RCC 7860 (cell line): ENCODE results near the gene DHX57.

Source experiments
- DNase-seq: peaks from one replicate; pipeline ENCODE4 v3.0.0-alpha.2; 2015; ENCODE audit warnings: low spot score
- FAIRE-seq: peaks from 2 replicates; lab custom pipeline; 2012; peaks lifted over from hg19 to GRCh38; lab: Jason Lieb, UNC

The DHX57 gene, protein sequence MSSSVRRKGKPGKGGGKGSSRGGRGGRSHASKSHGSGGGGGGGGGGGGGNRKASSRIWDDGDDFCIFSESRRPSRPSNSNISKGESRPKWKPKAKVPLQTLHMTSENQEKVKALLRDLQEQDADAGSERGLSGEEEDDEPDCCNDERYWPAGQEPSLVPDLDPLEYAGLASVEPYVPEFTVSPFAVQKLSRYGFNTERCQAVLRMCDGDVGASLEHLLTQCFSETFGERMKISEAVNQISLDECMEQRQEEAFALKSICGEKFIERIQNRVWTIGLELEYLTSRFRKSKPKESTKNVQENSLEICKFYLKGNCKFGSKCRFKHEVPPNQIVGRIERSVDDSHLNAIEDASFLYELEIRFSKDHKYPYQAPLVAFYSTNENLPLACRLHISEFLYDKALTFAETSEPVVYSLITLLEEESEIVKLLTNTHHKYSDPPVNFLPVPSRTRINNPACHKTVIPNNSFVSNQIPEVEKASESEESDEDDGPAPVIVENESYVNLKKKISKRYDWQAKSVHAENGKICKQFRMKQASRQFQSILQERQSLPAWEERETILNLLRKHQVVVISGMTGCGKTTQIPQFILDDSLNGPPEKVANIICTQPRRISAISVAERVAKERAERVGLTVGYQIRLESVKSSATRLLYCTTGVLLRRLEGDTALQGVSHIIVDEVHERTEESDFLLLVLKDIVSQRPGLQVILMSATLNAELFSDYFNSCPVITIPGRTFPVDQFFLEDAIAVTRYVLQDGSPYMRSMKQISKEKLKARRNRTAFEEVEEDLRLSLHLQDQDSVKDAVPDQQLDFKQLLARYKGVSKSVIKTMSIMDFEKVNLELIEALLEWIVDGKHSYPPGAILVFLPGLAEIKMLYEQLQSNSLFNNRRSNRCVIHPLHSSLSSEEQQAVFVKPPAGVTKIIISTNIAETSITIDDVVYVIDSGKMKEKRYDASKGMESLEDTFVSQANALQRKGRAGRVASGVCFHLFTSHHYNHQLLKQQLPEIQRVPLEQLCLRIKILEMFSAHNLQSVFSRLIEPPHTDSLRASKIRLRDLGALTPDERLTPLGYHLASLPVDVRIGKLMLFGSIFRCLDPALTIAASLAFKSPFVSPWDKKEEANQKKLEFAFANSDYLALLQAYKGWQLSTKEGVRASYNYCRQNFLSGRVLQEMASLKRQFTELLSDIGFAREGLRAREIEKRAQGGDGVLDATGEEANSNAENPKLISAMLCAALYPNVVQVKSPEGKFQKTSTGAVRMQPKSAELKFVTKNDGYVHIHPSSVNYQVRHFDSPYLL (N-terminal part only)

DNA sequence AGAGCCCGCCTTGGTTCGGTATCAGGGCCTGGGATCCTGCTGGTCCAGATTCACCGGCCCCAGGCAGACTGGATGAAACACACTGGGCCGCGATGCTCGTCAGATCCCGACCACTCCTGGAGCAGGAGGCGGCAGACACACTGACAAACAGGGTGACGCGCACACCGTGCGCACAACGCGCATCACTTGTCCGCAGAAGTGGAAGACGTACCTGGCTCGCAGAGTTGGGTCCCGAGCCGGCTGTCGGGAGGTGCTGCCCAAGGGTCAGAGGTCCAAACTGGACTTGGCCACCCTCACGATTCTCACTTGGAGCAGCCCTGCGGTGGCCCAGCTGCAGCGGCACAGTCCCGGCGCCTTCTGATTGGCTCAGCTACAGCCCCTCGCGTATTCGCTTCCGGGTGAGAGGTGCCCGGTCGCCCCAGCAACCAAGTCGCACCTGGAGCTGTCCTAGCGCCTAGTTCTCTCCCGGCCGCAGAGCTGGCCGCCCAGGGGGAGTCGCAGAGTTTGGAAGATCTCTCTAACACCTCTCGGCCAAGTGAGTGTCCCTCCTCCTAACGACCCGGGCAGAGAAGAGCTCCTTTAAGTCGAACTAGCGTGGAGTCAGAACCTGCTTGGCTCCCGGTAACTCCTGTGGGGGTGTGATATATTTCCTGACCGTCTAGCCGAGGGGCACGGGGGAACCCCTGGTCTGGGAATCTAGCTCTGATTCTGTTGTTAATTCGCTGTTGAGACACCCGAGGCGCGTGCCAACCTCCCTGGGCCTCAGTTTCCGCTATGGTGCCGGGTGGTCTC lies at the start of gene DHX57, which contains the start of gene MORN2:
DHX57 (minus strand) TSS at position 359 of the 792 bp plus-strand sequence. CDS start 7,529 bp downstream, outside the sequence.
MORN2 (plus strand) TSS at position 401 of the 792 bp plus-strand sequence.
- peak; percentile 67 for DNase-seq
- FAIRE-seq = no peak

DNA sequence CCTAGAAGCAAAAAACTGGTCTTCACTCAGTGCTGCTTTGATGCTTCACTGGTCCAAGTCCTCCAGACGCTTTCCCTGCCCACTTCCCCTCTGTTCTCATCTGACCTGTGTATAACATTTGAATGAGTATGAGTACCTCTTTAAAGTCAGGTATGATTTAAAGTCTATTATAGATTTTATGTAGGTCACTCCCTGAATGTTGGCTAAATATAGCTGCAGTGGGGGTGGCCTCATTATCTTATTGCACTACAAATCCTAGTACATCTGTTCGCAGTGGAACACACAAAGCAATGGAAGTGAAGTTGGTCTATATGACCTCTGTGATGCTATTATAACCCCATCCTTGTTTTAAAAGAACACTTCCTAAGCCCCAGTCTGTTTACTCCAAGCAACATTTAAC lies 47.2 kb upstream of the DHX57 start:
- FAIRE-seq = no peak

DNA sequence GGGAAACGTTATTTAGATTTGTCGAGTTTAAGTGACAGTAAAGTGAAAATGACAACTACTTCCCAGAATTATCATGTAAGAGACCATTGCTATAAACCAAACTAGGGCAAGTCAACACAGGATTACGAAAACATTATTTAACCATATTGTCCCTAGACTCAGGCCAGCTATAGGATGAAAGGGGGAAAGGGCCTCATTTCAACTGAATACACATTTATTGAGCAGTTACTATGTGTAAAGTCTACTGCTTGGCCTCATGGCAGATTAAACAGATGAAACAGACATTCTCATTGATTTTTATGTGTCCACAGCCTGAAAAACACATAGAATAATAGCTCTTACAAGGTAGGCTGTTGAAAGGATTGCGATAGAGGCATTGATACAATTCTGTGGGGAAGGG lies 46.7 kb upstream of the DHX57 start:
- DNase-seq = no peak
- FAIRE-seq = no peak

More for the DNA sequence above, 47.2 kb upstream of the DHX57 start:
- DNase-seq = no peak

DNA sequence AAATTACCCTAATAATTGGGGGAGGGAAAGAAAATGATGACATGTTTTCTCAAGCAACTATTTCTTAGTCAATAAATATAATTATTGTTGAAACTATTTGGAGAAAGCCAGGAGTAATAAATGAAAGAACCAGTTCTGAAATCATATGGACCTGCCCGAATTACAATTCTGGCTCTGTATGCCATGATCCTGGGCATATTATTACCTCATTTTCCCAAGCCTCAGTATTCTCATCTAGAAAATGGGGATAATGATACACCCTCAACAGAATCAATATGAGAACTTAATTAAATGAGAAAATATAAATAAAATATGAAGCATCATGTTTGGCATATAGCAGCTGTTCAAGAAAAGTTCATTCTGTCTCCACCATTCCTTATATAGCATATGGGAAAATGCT lies 36.9 kb upstream of the DHX57 start:
- no peak for DNase-seq
- no peak for FAIRE-seq

DNA sequence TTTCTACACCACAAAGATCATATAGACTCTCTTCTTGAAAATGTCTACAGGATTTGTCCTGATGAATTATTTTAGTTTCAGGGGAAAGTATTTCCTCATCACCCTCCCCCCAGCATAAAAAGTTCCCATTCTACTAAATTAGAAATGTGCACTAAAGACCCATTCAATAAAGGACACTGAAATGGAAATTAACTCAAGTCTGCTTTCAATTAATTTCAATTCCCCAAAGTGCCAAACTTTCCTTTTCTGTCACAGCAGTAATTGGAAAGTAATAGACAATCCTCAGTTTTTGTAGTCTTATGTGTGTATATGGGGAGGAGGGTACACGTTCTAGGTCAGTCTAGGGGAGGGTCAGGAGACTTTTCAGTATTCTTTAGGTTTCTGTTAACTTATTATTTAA lies 35.5 kb upstream of the DHX57 start:
- DNase-seq (no peak), FAIRE-seq (no peak)

DNA sequence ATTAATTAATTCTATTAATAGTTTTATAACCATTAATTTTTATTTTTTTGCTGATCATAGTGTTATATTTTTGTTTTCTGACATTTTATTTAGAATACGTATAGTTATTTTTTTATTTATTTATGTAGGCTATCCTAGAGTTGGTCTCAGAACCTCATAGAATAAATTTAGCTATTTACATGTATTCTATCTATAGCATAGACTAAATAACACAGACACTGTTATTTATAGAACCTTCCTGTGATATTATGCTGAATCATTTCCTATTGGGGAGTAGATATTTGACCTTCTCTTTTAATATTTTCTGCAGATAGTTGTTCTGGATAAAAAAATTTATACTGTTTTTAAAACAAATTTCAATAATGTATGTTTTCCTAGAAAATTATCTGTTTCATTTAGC lies 34.1 kb upstream of the DHX57 start:
- FAIRE-seq (no peak), DNase-seq (no peak)

DNA sequence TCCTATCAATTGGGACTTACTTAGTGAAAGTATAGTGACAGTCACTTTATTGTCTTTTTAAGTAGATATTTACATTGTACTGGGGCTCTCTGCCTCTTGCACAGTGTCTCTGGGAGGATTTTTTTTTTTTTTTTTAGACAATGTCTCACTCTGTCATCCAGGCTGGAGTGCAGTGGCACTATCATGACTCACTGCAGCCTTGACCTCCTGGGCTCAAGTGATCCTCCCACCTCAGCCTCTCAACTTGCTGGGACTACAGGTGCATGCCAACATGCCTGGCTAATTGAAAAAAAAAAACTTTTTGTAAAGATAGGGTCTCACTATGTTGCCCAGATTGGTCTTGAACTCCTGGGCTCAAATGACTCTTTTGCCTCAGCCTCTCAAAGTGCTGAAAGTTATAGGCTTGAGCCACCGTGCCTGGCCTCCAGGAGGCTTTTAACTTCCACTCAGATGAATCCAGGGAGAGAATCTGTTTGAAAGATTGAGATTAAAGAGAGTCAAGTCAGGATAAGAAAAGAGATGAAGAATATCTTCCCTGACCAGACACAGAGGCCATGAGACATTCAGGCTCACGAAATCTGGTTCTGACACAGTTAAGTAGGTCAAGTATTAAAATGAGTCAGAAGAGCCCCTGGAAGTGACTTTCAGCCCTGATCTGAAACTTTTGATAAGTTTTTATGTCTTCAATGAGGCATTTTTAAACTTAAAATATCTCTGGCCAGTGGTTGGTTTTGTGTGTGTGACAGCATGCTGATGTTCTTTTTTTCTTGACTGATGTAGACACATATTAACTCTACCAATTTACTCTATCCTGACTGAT lies 32.2 kb upstream of the DHX57 start:
- FAIRE-seq = no peak
- DNase-seq = no peak

DNA sequence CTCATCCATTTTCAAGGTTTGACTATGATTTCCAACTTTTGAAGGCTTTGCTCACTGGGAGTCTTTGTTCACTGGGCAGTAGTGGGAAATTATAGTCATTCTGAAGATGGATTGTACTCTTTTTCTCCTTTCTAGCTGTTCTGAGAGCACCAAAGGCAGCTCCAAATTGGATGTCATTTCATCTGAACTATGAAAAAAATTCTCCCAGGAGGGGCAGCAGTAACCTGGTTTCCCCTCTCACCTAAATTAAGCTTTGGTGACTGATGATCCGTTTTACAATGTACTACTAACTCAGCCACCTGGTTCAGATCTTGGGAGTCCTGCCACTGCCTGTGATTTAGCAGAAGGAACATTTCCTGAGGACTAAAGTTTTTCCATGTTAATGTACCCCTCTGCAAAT lies 31.5 kb upstream of the DHX57 start:
- DNase-seq = no peak
- FAIRE-seq = no peak

GRCh38 chr2:38905251-38905650 lies 29.5 kb upstream of the DHX57 start:
- no peak for FAIRE-seq
- DNase-seq = no peak

DNA sequence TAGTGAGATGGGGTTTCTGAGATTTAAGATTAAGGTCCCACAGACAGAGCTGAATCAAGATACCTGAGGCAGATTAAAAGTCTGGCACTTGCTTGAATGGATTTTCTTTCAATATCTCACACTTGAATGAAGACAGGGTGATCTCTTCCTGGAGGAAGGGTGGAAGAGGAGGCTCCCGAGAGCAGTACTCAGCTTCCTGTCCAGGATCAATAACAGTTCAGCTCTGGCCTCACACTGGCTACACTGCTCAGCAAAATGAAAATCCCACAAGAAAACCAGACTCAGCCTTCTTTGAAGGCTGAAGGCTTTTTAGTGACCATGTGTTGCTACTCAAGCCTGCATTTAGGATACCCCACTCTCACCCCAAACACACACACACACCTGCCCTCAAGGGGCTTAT lies 25.0 kb upstream of the DHX57 start:
- DNase-seq (no peak), FAIRE-seq (no peak)

- DNase-seq (no peak), FAIRE-seq (no peak)
Observed at GRCh38 chr2:38898256-38898655, 22.5 kb upstream of the DHX57 start.

DNA sequence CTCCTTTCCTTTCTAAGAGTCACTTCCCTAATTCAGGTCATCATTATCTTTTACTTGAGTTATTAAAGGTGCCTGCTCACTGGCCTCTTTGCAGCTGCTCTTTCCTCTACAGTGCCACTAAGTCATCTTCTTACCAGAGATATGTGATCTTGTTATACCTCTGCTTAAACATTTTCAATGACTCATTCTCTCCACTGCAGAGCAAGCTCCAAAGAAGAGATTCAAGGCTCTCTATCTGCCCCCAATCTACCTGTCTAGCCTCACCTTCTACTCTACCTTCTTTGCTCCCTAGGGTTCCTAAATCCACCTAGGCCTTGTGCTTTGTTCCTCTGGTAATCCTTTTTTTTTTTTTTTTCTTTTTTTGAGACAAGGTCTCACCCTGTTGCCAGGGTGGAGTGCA lies 17.1 kb upstream of the DHX57 start:
- FAIRE-seq (no peak), DNase-seq (no peak)

GRCh38 chr2:38889575-38889974 lies 13.8 kb upstream of the DHX57 start, which contains the start of gene ARHGEF33:
ARHGEF33 (plus strand) TSS chr2:38889875; CDS start chr2:38919448, 29,573 bp downstream.
- DNase-seq (no peak), FAIRE-seq (no peak)

- DNase-seq (no peak), FAIRE-seq (no peak)
Observed at GRCh38 chr2:38889045-38889444, 13.3 kb upstream of the DHX57 start.

DNA sequence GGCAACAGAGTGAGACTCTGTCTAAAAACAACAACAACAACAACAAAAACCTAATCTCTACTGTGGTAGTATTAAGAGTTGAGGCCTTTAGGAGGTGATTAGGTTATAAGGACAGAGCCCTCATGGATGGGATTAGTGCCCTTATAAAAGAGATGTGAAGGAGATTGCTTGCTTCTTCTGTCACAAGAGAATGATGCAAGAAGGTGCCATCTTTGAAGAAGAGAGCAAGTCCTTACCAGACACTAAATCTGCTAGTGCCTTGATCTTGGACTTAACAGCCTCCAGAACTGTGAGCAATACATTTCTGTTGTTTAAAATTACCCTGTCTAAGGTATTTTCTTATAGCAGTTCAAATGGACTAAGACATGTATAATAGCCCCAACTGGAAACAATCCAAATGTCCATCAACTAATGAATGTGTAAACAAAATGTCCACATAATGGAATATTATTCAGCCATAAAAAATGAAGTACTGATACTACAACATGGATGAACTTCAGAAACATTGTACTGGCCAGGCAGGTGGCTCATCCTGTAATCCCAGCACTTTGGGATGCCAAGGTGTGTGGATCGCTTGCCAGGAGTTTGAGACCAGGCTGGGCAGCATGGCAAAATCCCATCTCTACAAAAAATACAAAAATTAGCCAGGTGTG lies 12.3 kb upstream of the DHX57 start:
- DNase-seq (no peak), FAIRE-seq (no peak)

- no peak for DNase-seq
- no peak for FAIRE-seq
Observed at GRCh38 chr2:38887347-38887746, 11.6 kb upstream of the DHX57 start.

GRCh38 chr2:38886063-38886462 lies 10.3 kb upstream of the DHX57 start:
- FAIRE-seq = no peak
- no peak for DNase-seq

DNA sequence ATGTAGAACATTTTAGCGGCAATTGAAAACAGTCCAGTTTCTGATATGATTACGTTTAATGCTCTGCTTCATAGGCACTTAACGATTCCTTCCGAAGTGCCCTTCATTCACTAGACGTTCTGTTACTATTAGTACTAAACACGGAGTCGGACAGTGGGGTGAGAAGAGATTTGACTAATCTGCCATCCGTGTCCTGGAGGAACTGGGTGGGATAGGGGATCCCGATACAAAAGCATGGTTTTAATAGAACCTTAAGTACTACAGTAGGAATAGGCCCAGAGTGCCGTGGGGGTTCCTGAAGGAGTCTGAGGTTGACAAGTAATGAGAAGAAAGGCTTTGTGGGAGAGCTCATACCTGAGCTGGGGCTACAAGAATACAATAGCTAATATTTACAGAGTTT lies 673 bp upstream of the DHX57 start:
- DNase-seq (no peak), FAIRE-seq (no peak)

DNA sequence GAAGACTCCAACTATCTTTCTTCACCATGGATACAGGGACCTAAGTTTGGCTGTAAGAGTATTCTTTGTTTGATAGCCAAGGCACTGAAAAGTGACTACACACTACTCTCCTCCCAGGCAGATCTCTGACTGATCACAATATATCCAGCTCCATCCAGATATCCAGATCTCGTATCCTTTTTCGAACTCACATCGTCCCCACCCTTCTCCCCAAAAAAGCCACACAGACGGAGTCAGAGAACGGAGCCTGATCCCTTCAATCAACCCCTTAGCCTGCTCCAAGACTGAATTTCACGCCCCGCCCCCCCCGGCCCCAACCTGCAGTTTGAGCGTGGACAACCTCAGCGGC lies 533 bp downstream of the DHX57 start:
- DNase-seq (no peak), FAIRE-seq (no peak)
